Parathyroid adenoma (tissue), 2 donors: Measurements from ENCODE around the gene VLDLR.

Source experiments
- H2AFZ ChIP-seq: fragments of 300-600 bp; sonication (generic); one replicate; pipeline ENCODE4 v1.7.0; 2017; ENCODE audit warnings: antibody characterized with exemption, mild to moderate bottlenecking
- H3K27ac ChIP-seq: fragments of 300-600 bp; sonication (generic); one replicate; pipeline ENCODE4 v1.7.0; 2017
- H3K27me3 ChIP-seq: fragments of 300-600 bp; sonication (generic); one replicate; pipeline ENCODE4 v1.7.0; 2017; ENCODE audit warnings: low read length; ENCODE audit not compliant: control insufficient read depth, insufficient read depth
- H3K36me3 ChIP-seq: fragments of 300-600 bp; sonication (generic); one replicate; pipeline ENCODE4 v1.7.0; 2017; ENCODE audit warnings: low read length; ENCODE audit not compliant: control insufficient read depth, insufficient read depth
- H3K4me1 ChIP-seq: fragments of 300-600 bp; sonication (generic); one replicate; pipeline ENCODE4 v1.7.0; 2017; ENCODE audit warnings: control low read depth
- H3K4me2 ChIP-seq: fragments of 300-600 bp; sonication (generic); one replicate; pipeline ENCODE4 v1.7.0; 2017; ENCODE audit warnings: low read length
- H3K4me3 ChIP-seq: fragments of 300-600 bp; sonication (generic); one replicate; pipeline ENCODE4 v1.7.0; 2017; ENCODE audit warnings: low read depth, low read length
- H3K79me2 ChIP-seq: fragments of 300-600 bp; sonication (generic); one replicate; pipeline ENCODE4 v1.7.0; 2017; ENCODE audit warnings: control low read depth
- H3K9ac ChIP-seq: fragments of 300-600 bp; sonication (generic); one replicate; pipeline ENCODE4 v1.7.0; 2017; ENCODE audit warnings: mild to moderate bottlenecking
- H3K9me3 ChIP-seq: fragments of 300-600 bp; sonication (generic); one replicate; pipeline ENCODE4 v1.7.0; 2017; ENCODE audit warnings: low read length; ENCODE audit not compliant: control insufficient read depth
- TF ChIP-seq, protein P1 (sequence below): fragments of 300-600 bp; sonication (generic); IDR thresholded peaks from one replicate; pipeline ENCODE4 v1.7.0; 2017; ENCODE audit warnings: antibody characterized with exemption, mild to moderate bottlenecking
- donor health status: primary hyperparathyroidism.

VLDLR gene

DNA sequence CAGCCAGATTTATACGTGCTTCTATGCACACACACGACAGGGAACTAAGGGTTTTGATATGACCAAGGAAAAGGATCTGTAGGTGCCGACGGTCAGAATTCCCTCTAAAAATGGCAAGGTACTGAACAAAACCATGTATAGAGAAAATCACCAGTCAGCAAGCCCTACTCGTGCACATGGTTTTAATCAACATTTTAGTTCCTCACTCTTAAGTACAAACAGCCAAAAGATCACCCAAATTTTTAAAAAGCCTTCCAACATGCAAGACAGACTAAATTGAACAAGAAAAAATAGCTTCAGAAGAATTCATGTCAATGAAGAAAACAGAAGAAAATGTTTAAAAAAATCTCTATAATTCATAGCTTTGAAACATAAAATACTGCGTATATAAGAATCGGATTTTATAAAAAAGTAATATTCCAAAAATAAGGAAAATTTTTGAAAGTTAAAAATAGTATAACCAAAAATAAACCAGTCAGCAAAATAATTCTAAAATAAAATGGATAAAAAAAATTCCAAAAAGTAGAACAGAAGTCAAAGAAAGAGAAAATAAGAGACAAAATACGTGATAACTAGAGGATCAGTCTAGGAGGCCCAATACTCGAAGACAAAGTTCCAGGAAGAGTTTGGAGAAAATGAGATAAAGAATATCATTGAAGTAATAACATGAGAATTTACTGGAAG is 52.7 kb downstream of the VLDLR start:
- Histone ChIP-seq H3K36me3 (no peaks in the 10 kb centered on the region), H2AFZ (peak overlapping the region; percentile 1), H3K27ac (no peak overlapping the region), H3K4me2 (no peak overlapping the region), H3K9ac (no peak overlapping the region), H3K4me1 (peaks cover 6% of the 10 kb centered on the region), H3K9me3 (no peaks in the 10 kb centered on the region), H3K4me3 (no peak overlapping the region), H3K27me3 (no peaks in the 10 kb centered on the region), H3K79me2 (no peaks in the 10 kb centered on the region)
- TF ChIP-seq, protein P1, sequence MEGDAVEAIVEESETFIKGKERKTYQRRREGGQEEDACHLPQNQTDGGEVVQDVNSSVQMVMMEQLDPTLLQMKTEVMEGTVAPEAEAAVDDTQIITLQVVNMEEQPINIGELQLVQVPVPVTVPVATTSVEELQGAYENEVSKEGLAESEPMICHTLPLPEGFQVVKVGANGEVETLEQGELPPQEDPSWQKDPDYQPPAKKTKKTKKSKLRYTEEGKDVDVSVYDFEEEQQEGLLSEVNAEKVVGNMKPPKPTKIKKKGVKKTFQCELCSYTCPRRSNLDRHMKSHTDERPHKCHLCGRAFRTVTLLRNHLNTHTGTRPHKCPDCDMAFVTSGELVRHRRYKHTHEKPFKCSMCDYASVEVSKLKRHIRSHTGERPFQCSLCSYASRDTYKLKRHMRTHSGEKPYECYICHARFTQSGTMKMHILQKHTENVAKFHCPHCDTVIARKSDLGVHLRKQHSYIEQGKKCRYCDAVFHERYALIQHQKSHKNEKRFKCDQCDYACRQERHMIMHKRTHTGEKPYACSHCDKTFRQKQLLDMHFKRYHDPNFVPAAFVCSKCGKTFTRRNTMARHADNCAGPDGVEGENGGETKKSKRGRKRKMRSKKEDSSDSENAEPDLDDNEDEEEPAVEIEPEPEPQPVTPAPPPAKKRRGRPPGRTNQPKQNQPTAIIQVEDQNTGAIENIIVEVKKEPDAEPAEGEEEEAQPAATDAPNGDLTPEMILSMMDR = no peak

DNA sequence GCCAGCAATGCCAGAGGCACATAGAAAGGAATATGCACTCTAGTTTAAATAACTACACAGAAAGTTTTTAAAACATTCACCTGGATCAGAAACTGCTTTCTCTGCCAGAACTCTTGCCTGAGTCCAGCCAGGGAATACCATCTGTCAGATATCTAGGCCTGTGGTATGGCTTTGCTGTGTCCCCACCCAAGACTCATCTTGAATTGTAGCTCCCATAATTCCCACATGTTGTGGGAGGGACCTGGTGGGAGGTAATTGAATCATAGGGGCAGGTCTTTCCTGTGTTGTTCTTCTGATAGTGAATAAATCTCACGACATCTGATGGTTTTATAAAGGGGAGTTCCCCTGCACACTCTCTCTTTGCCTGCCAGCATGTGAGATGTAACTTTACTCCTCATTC is 54.2 kb downstream of the VLDLR start:
- TF ChIP-seq, protein P1 = no peak

DNA sequence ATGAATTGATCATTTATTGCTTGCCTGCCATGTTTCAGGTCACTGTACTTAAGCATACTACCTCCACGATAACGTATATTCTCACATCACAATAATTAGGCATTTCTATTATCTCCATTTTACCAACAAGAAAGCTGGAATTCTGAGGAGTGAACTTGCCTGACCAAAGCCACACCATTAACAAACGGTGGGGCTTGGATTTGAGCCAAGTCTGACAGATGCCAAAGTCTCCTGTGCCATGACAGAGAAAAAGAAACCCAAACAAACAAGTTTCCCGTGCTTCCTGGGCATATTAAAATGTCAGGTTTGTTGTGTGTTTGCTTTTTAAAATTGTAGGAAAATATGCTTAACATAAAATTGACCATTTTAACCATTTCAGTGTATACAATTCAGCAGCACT is 54.9 kb downstream of the VLDLR start:
- Histone ChIP-seq H3K4me2 (no peak overlapping the region), H2AFZ (no peak overlapping the region), H3K27ac (peak overlapping the region; percentile 32), H3K79me2 (no peaks in the 10 kb centered on the region), H3K27me3 (no peaks in the 10 kb centered on the region), H3K9me3 (no peaks in the 10 kb centered on the region), H3K36me3 (no peaks in the 10 kb centered on the region), H3K4me1 (peaks cover 8% of the 10 kb centered on the region), H3K9ac (no peak overlapping the region), H3K4me3 (no peak overlapping the region)
- TF ChIP-seq, protein P1 = no peak

More for the DNA sequence above, 54.2 kb downstream of the VLDLR start:
- Histone ChIP-seq H3K4me3 (no peak overlapping the region), H3K79me2 (no peaks in the 10 kb centered on the region), H3K27me3 (no peaks in the 10 kb centered on the region), H3K9ac (no peak overlapping the region), H2AFZ (no peak overlapping the region), H3K27ac (peak overlapping the region; percentile 32), H3K4me2 (no peak overlapping the region), H3K9me3 (no peaks in the 10 kb centered on the region), H3K36me3 (no peaks in the 10 kb centered on the region), H3K4me1 (peaks cover 8% of the 10 kb centered on the region)

DNA sequence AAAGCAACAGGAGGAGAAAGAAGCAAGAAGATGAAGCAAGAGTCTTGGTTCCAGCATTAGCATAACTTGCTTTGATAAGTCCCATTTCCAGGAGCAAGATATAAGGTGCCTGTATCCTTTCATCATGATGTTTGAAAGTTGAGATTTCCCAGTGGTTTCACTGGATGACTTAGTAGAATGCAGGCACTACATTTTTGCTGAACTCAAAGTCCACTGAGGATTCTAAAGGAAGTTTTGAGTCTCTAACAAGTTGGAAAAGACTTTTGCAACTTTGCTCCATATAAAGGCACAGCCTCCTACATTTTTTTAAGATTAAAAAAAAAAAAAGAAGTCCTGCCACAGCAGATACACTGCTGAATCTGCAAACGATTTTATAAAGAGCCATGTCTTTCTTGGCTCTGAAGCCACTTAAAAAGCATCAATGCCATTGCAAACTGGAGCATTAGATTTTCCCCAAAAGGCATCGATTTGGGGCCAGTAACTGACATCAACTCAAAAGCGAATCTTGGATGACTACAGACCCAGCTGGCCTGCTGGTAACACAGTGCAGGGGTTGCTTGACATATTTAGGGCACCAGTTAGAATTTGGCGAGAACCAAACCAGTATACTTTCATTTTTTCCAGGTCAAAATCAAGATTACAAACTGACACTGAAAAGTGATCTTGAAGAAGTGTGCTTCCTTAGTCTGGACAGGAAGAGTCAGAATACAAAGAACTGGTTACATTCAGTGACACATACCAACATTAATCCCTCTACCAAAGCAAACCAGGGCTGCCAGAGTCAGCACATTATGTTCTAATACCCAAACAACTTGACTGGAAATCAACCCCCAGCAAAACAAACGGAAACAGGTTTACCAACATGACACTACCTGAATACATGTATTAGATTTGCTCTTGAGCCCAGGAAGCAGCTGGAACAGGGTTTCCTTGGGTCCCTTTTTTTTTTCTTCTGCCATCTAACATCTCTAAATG is 56.6 kb downstream of the VLDLR start:
- Histone ChIP-seq H2AFZ (peak overlapping the region; percentile 41), H3K27me3 (no peaks in the 10 kb centered on the region), H3K79me2 (no peaks in the 10 kb centered on the region), H3K36me3 (no peaks in the 10 kb centered on the region), H3K4me2 (peak overlapping the region; percentile 11), H3K9ac (no peak overlapping the region), H3K4me3 (no peak overlapping the region), H3K4me1 (peaks cover 8% of the 10 kb centered on the region), H3K9me3 (no peaks in the 10 kb centered on the region), H3K27ac (peak overlapping the region; percentile 64)
- TF ChIP-seq, protein P1 = no peak
